Mesenchymal stem cell (in vitro differentiated cells and primary cell): ENCODE results near the gene ABTB2.
A peak's percentile ranks its signal among the peaks of the same experiment; 100 is the strongest.

ENCODE experiments used
- DNase-seq: peaks from one replicate; pipeline ENCODE4 v3.0.0-alpha.2; 2013
- H2AFZ ChIP-seq: one replicate; pipeline ENCODE4 v1.6.1; 2013; ENCODE audit warnings: low read depth, mild to moderate bottlenecking, control low read depth, inconsistent platforms, low read length, moderate library complexity
- H2AK5ac ChIP-seq: 2 replicates; pipeline ENCODE4 v1.6.1; 2013; ENCODE audit warnings: low read length, moderate library complexity, mild to moderate bottlenecking, inconsistent platforms; ENCODE audit not compliant: severe bottlenecking
- H2BK120ac ChIP-seq: one replicate; pipeline ENCODE4 v1.6.1; 2013; ENCODE audit warnings: low read depth, mild to moderate bottlenecking, inconsistent platforms, low read length, moderate library complexity
- H2BK12ac ChIP-seq, 2 experiments: one replicate each; pipeline ENCODE4 v1.6.1; 2013; ENCODE audit warnings: inconsistent platforms in 2 of 2, low read length in 2 of 2, mild to moderate bottlenecking in 2 of 2, moderate library complexity in 2 of 2, control low read depth in 1 of 2
- H2BK15ac ChIP-seq: one replicate; pipeline ENCODE4 v1.6.1; 2013; ENCODE audit warnings: mild to moderate bottlenecking, low read depth, inconsistent platforms; ENCODE audit not compliant: poor library complexity, severe bottlenecking
- H2BK5ac ChIP-seq: 2 replicates; pipeline ENCODE4 v1.6.1; 2013; ENCODE audit warnings: low read depth, mild to moderate bottlenecking, low read length, control low read depth, inconsistent platforms; ENCODE audit not compliant: poor library complexity, severe bottlenecking
- H3K14ac ChIP-seq, 2 experiments: one replicate each; pipeline ENCODE4 v1.6.1; 2013; ENCODE audit warnings: inconsistent platforms in 2 of 2, low read length in 2 of 2, control low read depth in 1 of 2, mild to moderate bottlenecking in 1 of 2, moderate library complexity in 1 of 2
- H3K18ac ChIP-seq, 2 experiments: one replicate each; pipeline ENCODE4 v1.6.1; 2013; ENCODE audit warnings: inconsistent platforms in 2 of 2, low read length in 2 of 2, control low read depth in 1 of 2, low read depth in 1 of 2, mild to moderate bottlenecking in 1 of 2
- H3K23ac ChIP-seq, 2 experiments: one replicate each; pipeline ENCODE4 v1.6.1; 2013; ENCODE audit warnings: inconsistent platforms in 2 of 2, low read length in 2 of 2, mild to moderate bottlenecking in 2 of 2, moderate library complexity in 2 of 2, control low read depth in 1 of 2
- H3K27ac ChIP-seq: 2 replicates; pipeline ENCODE4 v1.5.1; 2013; ENCODE audit warnings: mild to moderate bottlenecking, moderate library complexity, low read length, control low read depth, inconsistent platforms; ENCODE audit not compliant: poor library complexity, severe bottlenecking
- H3K27me3 ChIP-seq, 2 experiments: 2 replicates each; pipeline versions ENCODE4 v1.6.1 to v1.7.0; 2013; ENCODE audit warnings: low read length in 2 of 2, mild to moderate bottlenecking in 2 of 2, moderate library complexity in 2 of 2, control low read depth in 1 of 2, inconsistent platforms in 1 of 2; ENCODE audit not compliant: control insufficient read depth in 1 of 2, insufficient read depth in 1 of 2
- H3K36me3 ChIP-seq, 2 experiments: 2 replicates each; pipeline versions ENCODE4 v1.6.1 to v1.7.0; 2013; ENCODE audit warnings: low read length in 2 of 2, control low read depth in 1 of 2, inconsistent platforms in 1 of 2, low read depth in 1 of 2, mild to moderate bottlenecking in 1 of 2; ENCODE audit not compliant: insufficient read depth in 2 of 2, control insufficient read depth in 1 of 2
- H3K4ac ChIP-seq, 2 experiments: one replicate each; pipeline ENCODE4 v1.6.1; 2013; ENCODE audit warnings: inconsistent platforms in 2 of 2, low read length in 2 of 2, mild to moderate bottlenecking in 2 of 2, moderate library complexity in 2 of 2, control low read depth in 1 of 2, low read depth in 1 of 2
- H3K4me1 ChIP-seq: 2 replicates; pipeline ENCODE4 v1.6.1; 2013; ENCODE audit warnings: low read depth, low read length, control low read depth; ENCODE audit not compliant: control insufficient read depth, insufficient read depth
- H3K4me2 ChIP-seq: 2 replicates; pipeline ENCODE4 v1.6.1; 2013; ENCODE audit warnings: low read length, mild to moderate bottlenecking, inconsistent platforms; ENCODE audit not compliant: poor library complexity, severe bottlenecking
- H3K4me3 ChIP-seq, 2 experiments: 2 replicates each; pipeline versions ENCODE4 v1.5.1 to v1.7.0; 2013; ENCODE audit warnings: low read length in 2 of 2, mild to moderate bottlenecking in 2 of 2, control low read depth in 1 of 2, low read depth in 1 of 2; ENCODE audit not compliant: insufficient read depth in 1 of 2
- H3K79me1 ChIP-seq: replicated peaks from 2 replicates; pipeline ENCODE4 v1.6.1; 2013; ENCODE audit warnings: mild to moderate bottlenecking, control low read depth, low read length, inconsistent platforms; ENCODE audit not compliant: poor library complexity, severe bottlenecking
- H3K9ac ChIP-seq: 2 replicates; pipeline ENCODE4 v1.7.0; 2013; ENCODE audit warnings: mild to moderate bottlenecking, low read length, moderate library complexity
- H3K9me3 ChIP-seq: 2 replicates; pipeline ENCODE4 v1.7.0; 2013; ENCODE audit warnings: mild to moderate bottlenecking, low read length; ENCODE audit not compliant: control insufficient read depth
- H4K8ac ChIP-seq: one replicate; pipeline ENCODE4 v1.6.1; 2013; ENCODE audit warnings: inconsistent platforms, mild to moderate bottlenecking, low read length, moderate library complexity
- H4K91ac ChIP-seq: one replicate; pipeline ENCODE4 v1.6.1; 2013; ENCODE audit warnings: mild to moderate bottlenecking, low read length, inconsistent platforms
- WGBS: methylation state at CpG from one replicate; pipeline ENCODE4 v1.1.7; 2013; ENCODE audit warnings: mixed read lengths; 5-methylcytosine and 5-hydroxymethylcytosine counted together

ABTB2 gene

DNA sequence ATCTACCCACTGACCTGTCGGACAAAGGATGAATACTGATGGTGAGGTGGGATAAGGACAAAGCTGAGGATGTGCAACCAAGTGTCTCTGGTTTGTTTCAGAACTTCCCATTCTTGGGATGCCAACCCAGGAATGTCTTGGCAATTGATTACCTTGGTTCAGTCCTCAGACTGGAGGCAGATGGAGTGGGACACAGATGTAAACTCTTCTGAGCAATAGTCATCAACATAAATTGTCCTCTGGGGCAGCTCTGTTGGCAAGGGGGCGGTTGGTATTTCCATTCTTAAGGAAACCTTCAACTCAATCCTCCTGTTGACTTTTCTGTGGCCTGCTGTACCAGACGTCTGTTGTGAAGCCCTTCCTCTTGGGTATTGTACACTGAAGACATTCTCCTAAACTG lies 6.8 kb downstream of the ABTB2 start:
- H3K79me1 ChIP-seq: peaks cover 18% of the 10 kb centered on the region
- no peak overlapping the region for H2BK120ac ChIP-seq
- no peak overlapping the region for H2AK5ac ChIP-seq
- H3K27ac ChIP-seq: no peak overlapping the region
- H3K18ac ChIP-seq: no peak overlapping the region
- no peak overlapping the region for H4K8ac ChIP-seq
- H3K14ac ChIP-seq: no peak overlapping the region
- no peak overlapping the region for H3K23ac ChIP-seq
- no peaks in the 10 kb centered on the region for H3K36me3 ChIP-seq
- H2BK12ac ChIP-seq: no peak overlapping the region
- peaks cover 16% of the 10 kb centered on the region for H3K4me1 ChIP-seq
- no peak overlapping the region for H2BK5ac ChIP-seq
- H3K4me2 ChIP-seq: no peak overlapping the region
- 83% methylated on average over 3 of the region's 3 CpGs for WGBS
- H3K27me3 ChIP-seq: peaks cover 0 to 5% of the 10 kb centered on the region in 2 experiments
- H3K9ac ChIP-seq: no peak overlapping the region
- H3K4ac ChIP-seq: no peak overlapping the region
- DNase-seq: no peak
- no peak overlapping the region for H3K4me3 ChIP-seq
- H2BK15ac ChIP-seq: no peak overlapping the region
- H4K91ac ChIP-seq: no peak overlapping the region
- H3K9me3 ChIP-seq: no peaks in the 10 kb centered on the region
- H2AFZ ChIP-seq: no peak overlapping the region

GRCh38 chr11:34349882-34350281 lies 7.9 kb downstream of the ABTB2 start:
- Histone ChIP-seq H3K9me3 (no peaks in the 10 kb centered on the region), H2AFZ (no peak overlapping the region), H4K8ac (no peak overlapping the region), H3K27ac (no peak overlapping the region), H2BK12ac (no peak overlapping the region), H4K91ac (no peak overlapping the region), H3K4me1 (peaks cover 23% of the 10 kb centered on the region), H3K18ac (no peak overlapping the region), H3K4ac (no peak overlapping the region), H2AK5ac (no peak overlapping the region), H2BK120ac (no peak overlapping the region), H3K27me3 (no peaks in the 10 kb centered on the region), H3K9ac (no peak overlapping the region), H3K14ac (no peak overlapping the region), H3K23ac (no peak overlapping the region), H2BK15ac (no peak overlapping the region), H3K4me2 (no peak overlapping the region), H3K4me3 (no peak overlapping the region), H3K36me3 (no peaks in the 10 kb centered on the region), H2BK5ac (no peak overlapping the region), H3K79me1 (peaks cover 16% of the 10 kb centered on the region)
- WGBS: 71% methylated on average over 5 of the region's 6 CpGs
- peak; percentile 36 for DNase-seq

DNA sequence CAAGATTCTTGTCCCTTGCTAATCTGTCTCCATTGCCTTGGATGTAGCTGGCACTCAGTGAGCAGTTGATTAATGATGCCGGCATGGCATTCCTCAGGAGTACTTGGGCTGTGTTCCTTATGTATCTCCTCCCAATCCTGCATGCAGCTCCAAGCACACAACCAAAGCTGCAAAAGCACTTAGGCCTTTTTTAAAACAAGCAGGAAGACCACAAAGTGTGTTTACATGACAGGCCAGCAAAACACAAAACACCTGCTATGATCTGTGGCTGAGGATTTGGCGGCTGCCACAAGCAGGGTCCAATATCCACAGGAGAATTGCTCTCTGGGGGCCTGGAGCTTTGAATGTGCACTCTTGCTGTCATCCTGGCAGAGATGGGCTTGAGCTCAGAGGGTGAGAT lies 8.9 kb downstream of the ABTB2 start:
- no peak overlapping the region for H3K18ac ChIP-seq
- 41% methylated on average over 2 of the region's 2 CpGs for WGBS
- H2BK120ac ChIP-seq: no peak overlapping the region
- H3K23ac ChIP-seq: no peak overlapping the region
- no peak overlapping the region for H4K8ac ChIP-seq
- no peak overlapping the region for H2BK5ac ChIP-seq
- H3K4ac ChIP-seq: no peak overlapping the region
- H3K79me1 ChIP-seq: peaks cover 16% of the 10 kb centered on the region
- H3K14ac ChIP-seq: no peak overlapping the region
- H4K91ac ChIP-seq: no peak overlapping the region
- no peak overlapping the region for H3K9ac ChIP-seq
- H3K36me3 ChIP-seq: no peaks in the 10 kb centered on the region
- no peak overlapping the region for H2BK12ac ChIP-seq
- no peak overlapping the region for H2AFZ ChIP-seq
- H2BK15ac ChIP-seq: no peak overlapping the region
- no peak overlapping the region for H3K4me3 ChIP-seq
- no peaks in the 10 kb centered on the region for H3K9me3 ChIP-seq
- peak overlapping the region; percentile 2 for H2AK5ac ChIP-seq
- no peak overlapping the region for H3K4me2 ChIP-seq
- peaks cover 24% of the 10 kb centered on the region for H3K4me1 ChIP-seq
- no peak overlapping the region for H3K27ac ChIP-seq
- H3K27me3 ChIP-seq: no peaks in the 10 kb centered on the region
- peak; percentile 62 for DNase-seq

DNA sequence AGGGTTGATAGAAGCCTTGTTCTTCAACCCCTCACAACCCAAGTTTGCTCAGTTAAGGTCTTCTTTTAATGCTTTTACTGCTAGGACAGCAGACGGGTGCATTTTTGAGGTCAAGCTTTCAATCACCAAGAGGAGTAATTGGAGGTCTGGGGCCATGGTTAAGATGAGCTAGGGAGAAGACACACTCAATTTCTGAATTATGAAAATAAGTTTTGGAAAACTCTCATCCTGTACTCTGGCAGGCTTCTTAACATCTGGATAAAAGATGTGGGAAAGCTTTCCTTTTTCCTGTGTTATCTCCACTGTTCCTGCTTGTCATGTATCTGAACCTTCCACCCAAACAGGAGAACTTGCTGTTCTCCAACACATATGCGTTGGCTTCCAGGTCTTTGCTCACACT lies 9.7 kb downstream of the ABTB2 start:
- no peak overlapping the region for H2BK120ac ChIP-seq
- peaks cover 26% of the 10 kb centered on the region for H3K4me1 ChIP-seq
- H2BK5ac ChIP-seq: no peak overlapping the region
- H3K27me3 ChIP-seq: no peaks in the 10 kb centered on the region
- no peak overlapping the region for H2AFZ ChIP-seq
- no peak overlapping the region for H3K4me2 ChIP-seq
- H4K91ac ChIP-seq: no peak overlapping the region
- H4K8ac ChIP-seq: no peak overlapping the region
- H3K9ac ChIP-seq: no peak overlapping the region
- H3K4ac ChIP-seq: no peak overlapping the region
- H3K79me1 ChIP-seq: peaks cover 17% of the 10 kb centered on the region
- H3K9me3 ChIP-seq: no peaks in the 10 kb centered on the region
- no peak overlapping the region for H3K4me3 ChIP-seq
- no peak overlapping the region for H3K18ac ChIP-seq
- no peak overlapping the region for H3K14ac ChIP-seq
- no peak for DNase-seq
- H3K27ac ChIP-seq: no peak overlapping the region
- H2BK15ac ChIP-seq: no peak overlapping the region
- H3K36me3 ChIP-seq: no peaks in the 10 kb centered on the region
- H2AK5ac ChIP-seq: no peak overlapping the region
- H2BK12ac ChIP-seq: no peak overlapping the region
- 74% methylated on average over 2 of the region's 2 CpGs for WGBS
- H3K23ac ChIP-seq: no peak overlapping the region
